Tibial artery (tissue), 4 donors: ENCODE data around the gene LETM1.

ENCODE experiments used
- DNase-seq, 2 donors: peaks; one replicate each; pipeline ENCODE4 v3.0.0-alpha.2; 2019
- H3K27ac ChIP-seq, 2 donors: fragments of 200-600 bp; sonication (generic) in 1 of 2; 1 replicate in 1 of 2; 2 replicates in 1 of 2; pipeline ENCODE4 v1.5.1; 2018 to 2019; ENCODE audit warnings: mild to moderate bottlenecking in 1 of 2
- H3K27me3 ChIP-seq, 2 donors: fragments of 200-600 bp; sonication (generic) in 1 of 2; one replicate each; pipeline versions ENCODE4 v1.5.1 to v1.6.0; 2016 to 2019
- H3K36me3 ChIP-seq, 3 donors: fragments of 200-600 bp; sonication (generic) in 2 of 3; one replicate each; pipeline ENCODE4 v1.5.1; 2016 to 2019; ENCODE audit warnings: mild to moderate bottlenecking in 2 of 3
- H3K4me1 ChIP-seq, 4 donors: fragments of 200-600 bp; sonication (generic) in 2 of 4; 1 replicate in 3 of 4; 2 replicates in 1 of 4; pipeline ENCODE4 v1.5.1; 2016 to 2019
- H3K4me3 ChIP-seq, 2 donors: fragments of 200-600 bp; sonication (generic) in 1 of 2; 1 replicate in 1 of 2; 2 replicates in 1 of 2; pipeline ENCODE4 v1.5.1; 2018 to 2019; ENCODE audit warnings: mild to moderate bottlenecking in 2 of 2
- H3K9me3 ChIP-seq, 3 donors: fragments of 200-600 bp; sonication (generic) in 1 of 3; one replicate each; pipeline ENCODE4 v1.5.1; 2016 to 2019
- CTCF ChIP-seq, 2 experiments: fragments of 200-600 bp in 1 of 2; fragments of 450-650 bp in 1 of 2; IDR thresholded peaks; one replicate each; pipeline ENCODE4 v1.5.1; 2017 to 2019; ENCODE audit warnings: antibody characterized with exemption in 2 of 2, mild to moderate bottlenecking in 1 of 2, moderate library complexity in 1 of 2
- intact Hi-C: fragments of 100-400 bp; cut with DNase I; formaldehyde crosslinking; loops from one replicate; pipeline ENCODE4 v1.15.0; 2023; ENCODE audit warnings: low total_unique reads

Gene LETM1

GRCh38 chr4:1793940-1794808 is 61.8 kb downstream of the LETM1 start:
- no peak for DNase-seq
- intact Hi-C loops: loop anchor here (5.0 kb wide), 1 partner anchor 698 kb away; no protein-coding TSS in a partner anchor
- Histone ChIP-seq H3K4me3 (peak overlapping the region; percentile 44 to 58), H3K36me3 (no peaks in the 10 kb centered on the region), H3K9me3 (no peaks in the 10 kb centered on the region), H3K27ac (no peak overlapping the region), H3K4me1 (peaks cover 0 to 24% (median 17%) of the 10 kb centered on the region in 4 donors), H3K27me3 (peaks cover 0 to 78% of the 10 kb centered on the region in 2 donors)
- no peak for TF ChIP-seq CTCF (IDR thresholded peaks at IDR 0.05)

- intact Hi-C loops: loop anchor here (5.0 kb wide), 1 partner anchor 699 kb away; no protein-coding TSS in a partner anchor
- H3K36me3 ChIP-seq: no peaks in the 10 kb centered on the region
- no peaks in the 10 kb centered on the region for H3K9me3 ChIP-seq
- DNase-seq: no peak
- H3K27me3 ChIP-seq: peaks cover 0 to 71% of the 10 kb centered on the region in 2 donors
- no peak for TF ChIP-seq CTCF (IDR thresholded peaks at IDR 0.05)
- peaks cover 0 to 24% (median 17%) of the 10 kb centered on the region in 4 donors for H3K4me1 ChIP-seq
- peak overlapping the region; percentile 44 to 58 for H3K4me3 ChIP-seq
- H3K27ac ChIP-seq: no peak overlapping the region
Observed at GRCh38 chr4:1793496-1793840, 62.5 kb downstream of the LETM1 start.

- peak within 1 kb of the TSS; percentile 44 to 58 for H3K4me3 ChIP-seq
- no peak within 1 kb of the TSS for H3K27ac ChIP-seq
Observed at GRCh38 chr4:1792832-1793495, 63.0 kb downstream of the LETM1 start, which contains the start of gene FGFR3. FGFR3 (plus strand) TSS chr4:1793293; CDS start chr4:1793935, 642 bp downstream.

GRCh38 chr4:1792158-1792831 is 63.7 kb downstream of the LETM1 start:
- Histone ChIP-seq H3K4me1 (peaks cover 0 to 33% (median 21%) of the 10 kb centered on the region in 4 donors), H3K4me3 (no peak overlapping the region), H3K9me3 (no peaks in the 10 kb centered on the region), H3K27ac (no peak overlapping the region), H3K36me3 (no peaks in the 10 kb centered on the region), H3K27me3 (peaks cover 0 to 64% of the 10 kb centered on the region in 2 donors)
- TF ChIP-seq CTCF (IDR thresholded peaks at IDR 0.05): no peak
- intact Hi-C loops: loop anchor here (5.0 kb wide), 1 partner anchor 700 kb away; no protein-coding TSS in a partner anchor
- DNase-seq: no peak

More at GRCh38 chr4:1792832-1793495, 63.0 kb downstream of the LETM1 start, which contains the start of gene FGFR3:
- no peaks in the 10 kb centered on the region for H3K36me3 ChIP-seq
- DNase-seq: no peak
- no peaks in the 10 kb centered on the region for H3K9me3 ChIP-seq
- H3K27me3 ChIP-seq: peaks cover 0 to 66% of the 10 kb centered on the region in 2 donors
- peaks cover 0 to 29% (median 19%) of the 10 kb centered on the region in 4 donors for H3K4me1 ChIP-seq
- intact Hi-C loops: loop anchor here (5.0 kb wide), 1 partner anchor 699 kb away; no protein-coding TSS in a partner anchor
- TF ChIP-seq CTCF (IDR thresholded peaks at IDR 0.05): no peak

GRCh38 chr4:1790005-1790404 is 66.0 kb downstream of the LETM1 start:
- intact Hi-C loops: loop anchor here (5.0 kb wide), 1 partner anchor 702 kb away; no protein-coding TSS in a partner anchor
- Histone ChIP-seq H3K4me3 (no peak overlapping the region), H3K36me3 (no peaks in the 10 kb centered on the region), H3K9me3 (no peaks in the 10 kb centered on the region), H3K4me1 (peaks cover 0 to 26% (median 19%) of the 10 kb centered on the region in 4 donors), H3K27me3 (peaks cover 0 to 55% of the 10 kb centered on the region in 2 donors), H3K27ac (no peak overlapping the region)
- DNase-seq: no peak
- no peak for TF ChIP-seq CTCF (IDR thresholded peaks at IDR 0.05)
